ENCODE data around the gene FADS6.

GRCh38 chr17:74925242-74925641 lies 31.8 kb upstream of the FADS6 start:
- no peak for TF ChIP-seq CTCF (IDR thresholded peaks at IDR 0.05; ENCODE audit: low read length)
- TF ChIP-seq EZH2 (optimal IDR thresholded peaks at IDR 0.05; ENCODE audit: low read depth, low read length): no peak
